CD14-positive monocyte (primary cell): Measurements from ENCODE around the gene SLC39A9. TPM values are rescaled to one million over a fixed set of nuclear protein-coding genes. Genes with fewer than 3 reads are reported as not detected.

ENCODE experiments used
- DNase-seq, 3 donors: peaks; one replicate each; pipeline ENCODE4 v3.0.0-alpha.2; 2011 to 2022
- H2AFZ ChIP-seq: 2 replicates; pipeline ENCODE4 v1.6.0; 2012; ENCODE audit warnings: mild to moderate bottlenecking, low read depth, low read length, inconsistent platforms; ENCODE audit not compliant: insufficient read depth, poor library complexity, severe bottlenecking
- H3K27ac ChIP-seq, 2 donors: 1 replicate in 1 of 2; 2 replicates in 1 of 2; pipeline ENCODE4 v1.5.1; 2012 to 2013; ENCODE audit warnings: low read length in 2 of 2, control low read depth in 1 of 2, inconsistent platforms in 1 of 2, low read depth in 1 of 2, mild to moderate bottlenecking in 1 of 2
- H3K27me3 ChIP-seq, 2 donors: one replicate each; pipeline versions ENCODE4 v1.6.0 to v1.6.1; 2011 to 2013; ENCODE audit warnings: low read length in 2 of 2; ENCODE audit not compliant: control insufficient read depth in 2 of 2, insufficient read depth in 2 of 2
- H3K36me3 ChIP-seq, 2 donors: replicated peaks in 1 of 2; 1 replicate in 1 of 2; 2 replicates in 1 of 2; pipeline versions ENCODE4 v1.5.1 to v1.6.1; 2012 to 2013; ENCODE audit warnings: low read length in 2 of 2, control low read depth in 1 of 2, inconsistent platforms in 1 of 2, mild to moderate bottlenecking in 1 of 2; ENCODE audit not compliant: insufficient read depth in 2 of 2, control insufficient read depth in 1 of 2
- H3K4me1 ChIP-seq, 2 donors: 1 replicate in 1 of 2; 2 replicates in 1 of 2; pipeline versions ENCODE4 v1.5.1 to v1.6.1; 2012 to 2013; ENCODE audit warnings: low read length in 2 of 2, control low read depth in 1 of 2, inconsistent platforms in 1 of 2, mild to moderate bottlenecking in 1 of 2, moderate library complexity in 1 of 2; ENCODE audit not compliant: insufficient read depth in 2 of 2, control insufficient read depth in 1 of 2
- H3K4me2 ChIP-seq: replicated peaks from 2 replicates; pipeline ENCODE3; 2012; ENCODE audit warnings: low read length, moderate library complexity, mild to moderate bottlenecking; ENCODE audit not compliant: poor library complexity, severe bottlenecking; ENCODE audit errors: extremely low read depth
- H3K4me3 ChIP-seq, 3 experiments: fragments of 200-600 bp in 1 of 3; sonication (generic) in 1 of 3; replicated peaks in 1 of 3; 1 replicate in 2 of 3; 2 replicates in 1 of 3; pipeline ENCODE4 v1.5.1; 2011 to 2013; ENCODE audit warnings: low read length in 3 of 3, mild to moderate bottlenecking in 3 of 3, control low read depth in 2 of 3, low read depth in 2 of 3, inconsistent platforms in 1 of 3, moderate library complexity in 1 of 3
- H3K79me2 ChIP-seq: 2 replicates; pipeline ENCODE4 v1.6.0; 2012; ENCODE audit warnings: mild to moderate bottlenecking, control low read depth, inconsistent platforms, low read length, moderate library complexity; ENCODE audit not compliant: insufficient read depth
- H3K9ac ChIP-seq: 2 replicates; pipeline ENCODE4 v1.6.0; 2017; ENCODE audit warnings: low read length, mild to moderate bottlenecking; ENCODE audit not compliant: insufficient read depth, poor library complexity, severe bottlenecking
- H3K9me3 ChIP-seq, 2 donors: replicated peaks in 1 of 2; 1 replicate in 1 of 2; 2 replicates in 1 of 2; pipeline versions ENCODE4 v1.5.1 to v1.6.1; 2012 to 2013; ENCODE audit warnings: low read length in 2 of 2, control low read depth in 1 of 2; ENCODE audit not compliant: control insufficient read depth in 1 of 2, insufficient read depth in 1 of 2
- H4K20me1 ChIP-seq: 2 replicates; pipeline ENCODE4 v1.6.0; 2012; ENCODE audit warnings: mild to moderate bottlenecking, low read length, control low read depth, moderate library complexity; ENCODE audit not compliant: insufficient read depth
- H3K27ac Mint-ChIP-seq, 7 donors: one replicate each; pipeline ENCODE4 v1.8.0; 2020; ENCODE audit warnings: mild to moderate bottlenecking in 7 of 7, mixed read lengths in 7 of 7, moderate library complexity in 6 of 7, inconsistent platforms in 2 of 7
- H3K27me3 Mint-ChIP-seq, 3 donors: one replicate each; pipeline ENCODE4 v1.8.0; 2021 to 2022; ENCODE audit warnings: low read depth in 3 of 3, mild to moderate bottlenecking in 3 of 3, mixed read lengths in 3 of 3, moderate library complexity in 3 of 3, inconsistent platforms in 1 of 3
- H3K36me3 Mint-ChIP-seq, 2 donors: one replicate each; pipeline ENCODE4 v1.8.0; 2020; ENCODE audit warnings: mixed read lengths in 2 of 2, inconsistent platforms in 1 of 2, mild to moderate bottlenecking in 1 of 2
- H3K4me1 Mint-ChIP-seq: one replicate; pipeline ENCODE4 v1.8.0; 2020; ENCODE audit warnings: mild to moderate bottlenecking, mixed read lengths
- H3K4me3 Mint-ChIP-seq, 2 donors: one replicate each; pipeline ENCODE4 v1.8.0; 2020; ENCODE audit warnings: mild to moderate bottlenecking in 2 of 2, mixed read lengths in 2 of 2, moderate library complexity in 1 of 2
- H3K9me3 Mint-ChIP-seq, 7 donors: one replicate each; pipeline ENCODE4 v1.8.0; 2020 to 2022; ENCODE audit warnings: mixed read lengths in 7 of 7, mild to moderate bottlenecking in 6 of 7, moderate library complexity in 6 of 7, inconsistent platforms in 2 of 7
- CTCF ChIP-seq: fragments of 200-600 bp; IDR thresholded peaks from one replicate; pipeline ENCODE4 v1.8.0; 2022; ENCODE audit warnings: antibody characterized with exemption, mild to moderate bottlenecking
- WGBS: methylation state at CpG from one replicate; pipeline ENCODE4 v1.1.5; 2013; ENCODE audit warnings: missing lambda C conversion rate; ENCODE audit not compliant: insufficient coverage; 5-methylcytosine and 5-hydroxymethylcytosine counted together
- intact Hi-C, 2 donors: fragments of 100-400 bp; cut with micrococcal nuclease; formaldehyde crosslinking; loops; one replicate each; pipeline versions ENCODE4 v1.15.0 to v1.15.1; 2023
- polyA plus RNA-seq, 3 donors: library from polyadenylated mRNA; depleted of rRNA in 1 of 3; unstranded in 2 of 3; stranded (reverse) in 1 of 3; fragments of 300-500 nt in 2 of 3; fragments of >200 nt in 1 of 3; fragmentation: Illumina TruSeq in 2 of 3; gene quantifications; 1 replicate in 2 of 3; 2 replicates in 1 of 3; pipeline ENCODE4 v1.2.3, GENCODE V29; 2012 to 2021

The SLC39A9 gene
- polyA plus RNA-seq, 3 donors, result 28.6 to 44.2 (median 37.6) TPM

DNA sequence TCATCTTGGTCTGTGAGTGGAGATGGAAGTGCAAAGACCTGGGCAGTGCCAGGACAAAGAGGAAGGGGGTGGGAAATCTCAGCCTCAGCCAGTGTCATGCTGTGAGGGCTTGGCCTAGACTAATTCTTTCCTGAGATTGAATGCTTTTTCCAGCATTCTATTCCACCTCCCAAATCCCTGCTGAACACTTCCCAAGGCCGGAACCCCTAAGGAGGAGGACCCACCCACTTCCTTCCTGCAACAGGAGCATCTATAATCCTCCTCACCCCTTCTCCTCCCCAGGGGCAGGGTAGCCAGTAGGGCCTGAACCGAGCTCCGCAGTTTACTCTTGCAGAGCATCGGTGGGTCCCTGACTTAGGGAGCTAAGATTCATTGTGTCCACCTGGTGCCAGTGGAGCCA, 89.3 kb downstream of the SLC39A9 start:
- intact Hi-C loops, result no loop called here
- H3K79me2 ChIP-seq, result no peaks in the 10 kb centered on the region
- H4K20me1 ChIP-seq, result no peaks in the 10 kb centered on the region
- H3K4me1 ChIP-seq, result peaks cover 0 to 13% of the 10 kb centered on the region in 2 donors
- WGBS, result 83% methylated on average over 4 of the region's 4 CpGs
- Mint-ChIP-seq H3K27me3 (peaks cover 62 to 77% (median 64%) of the 10 kb centered on the region in 3 donors), H3K9me3 (peaks cover 0 to 10% (median 0%) of the 10 kb centered on the region in 7 donors), H3K4me3 (no peak overlapping the region), H3K4me1 (no peaks in the 10 kb centered on the region), H3K27ac (no peak overlapping the region), H3K36me3 (no peaks in the 10 kb centered on the region)
- no peak overlapping the region for H2AFZ ChIP-seq
- H3K27ac ChIP-seq, result no peak overlapping the region
- no peaks in the 10 kb centered on the region for H3K36me3 ChIP-seq
- no peak overlapping the region for H3K4me3 ChIP-seq
- no peak for DNase-seq
- H3K9ac ChIP-seq, result no peak overlapping the region
- TF ChIP-seq CTCF, result no peak
- peaks cover 35 to 54% of the 10 kb centered on the region in 2 donors for H3K27me3 ChIP-seq
- H3K4me2 ChIP-seq, result no peak overlapping the region
- H3K9me3 ChIP-seq, result peaks cover 0 to 11% of the 10 kb centered on the region in 2 donors

GRCh38 chr14:69489495-69489894, 91.0 kb downstream of the SLC39A9 start:
- H3K4me1 Mint-ChIP-seq, result no peaks in the 10 kb centered on the region
- no peaks in the 10 kb centered on the region for H3K79me2 ChIP-seq
- no peak overlapping the region for H3K4me3 Mint-ChIP-seq
- H3K9me3 Mint-ChIP-seq, result peaks cover 0 to 6% (median 0%) of the 10 kb centered on the region in 7 donors
- no peak overlapping the region for H3K27ac Mint-ChIP-seq
- DNase-seq, result no peak
- H3K36me3 Mint-ChIP-seq, result no peaks in the 10 kb centered on the region
- no peaks in the 10 kb centered on the region for H3K9me3 ChIP-seq
- H3K9ac ChIP-seq, result no peak overlapping the region
- H4K20me1 ChIP-seq, result no peaks in the 10 kb centered on the region
- H3K27me3 ChIP-seq, result peaks cover 23 to 41% of the 10 kb centered on the region in 2 donors
- H3K27me3 Mint-ChIP-seq, result peaks cover 53 to 64% (median 55%) of the 10 kb centered on the region in 3 donors
- TF ChIP-seq CTCF, result no peak
- no peaks in the 10 kb centered on the region for H3K36me3 ChIP-seq
- intact Hi-C loops, result no loop called here
- no peak overlapping the region for H3K27ac ChIP-seq
- H2AFZ ChIP-seq, result no peak overlapping the region
- H3K4me2 ChIP-seq, result no peak overlapping the region
- H3K4me3 ChIP-seq, result no peak overlapping the region
- H3K4me1 ChIP-seq, result peaks cover 0 to 5% of the 10 kb centered on the region in 2 donors
